GM12864 (cell line): Measurements from ENCODE around the gene TNFAIP6.
"Not testable (repeated sequence)": the region's sequence is repeated elsewhere in the genome, so short reads cannot be mapped to it uniquely, and the experiment has no call there.

Experiments used
- DNase-seq: peaks from one replicate; pipeline ENCODE4 v3.0.0-alpha.2; 2011; ENCODE audit warnings: low read depth
- H3K4me3 ChIP-seq: 2 replicates; pipeline ENCODE4 v1.5.1; 2011; ENCODE audit warnings: mild to moderate bottlenecking, low read depth, low read length, control low read depth
- CTCF ChIP-seq: IDR thresholded peaks from 2 replicates; pipeline ENCODE4 v1.5.1; 2011; ENCODE audit warnings: low read depth, mild to moderate bottlenecking, moderate library complexity, low read length, control low read depth, inconsistent platforms; ENCODE audit errors: missing control alignments

The TNFAIP6 gene

GRCh38 chr2:151417650-151418049, 60.3 kb downstream of the TNFAIP6 start:
- TF ChIP-seq CTCF: no peak
- no peak for DNase-seq
- no peak overlapping the region for H3K4me3 ChIP-seq

- not testable (repeated sequence) for H3K4me3 ChIP-seq, DNase-seq
Measured at GRCh38 chr2:151421681-151422080, 64.3 kb downstream of the TNFAIP6 start.

- DNase-seq: peak; percentile 1
- TF ChIP-seq CTCF: no peak
Measured at GRCh38 chr2:151422917-151423439, 65.6 kb downstream of the TNFAIP6 start.

GRCh38 chr2:151423760-151424159, 66.4 kb downstream of the TNFAIP6 start:
- no peak for DNase-seq
- no peak overlapping the region for H3K4me3 ChIP-seq
- TF ChIP-seq CTCF: no peak

More at GRCh38 chr2:151422917-151423439, 65.6 kb downstream of the TNFAIP6 start:
- H3K4me3 ChIP-seq: no peak overlapping the region
